A172 (cell line): Measurements from ENCODE around the gene LDHB. TPM values are rescaled to one million over a fixed set of nuclear protein-coding genes. Genes with fewer than 3 reads are reported as not detected.
"Not testable (repeated sequence)": the region's sequence is repeated elsewhere in the genome, so short reads cannot be mapped to it uniquely, and the experiment has no call there.

ENCODE experiments used
- DNase-seq: peaks from one replicate; pipeline ENCODE4 v3.0.0-alpha.2; 2015; ENCODE audit warnings: low spot score
- total RNA-seq: library from RNA; depleted of rRNA; stranded (reverse); fragments of >200 nt; shearing (Covaris generic); gene quantifications from 2 replicates; pipeline ENCODE4 v1.2.3, GENCODE V29; 2014

The LDHB gene
- total RNA-seq, 1 experiment from 2014 or later = 1,257 TPM

GRCh38 chr12:21661396-21662093 is 3.9 kb upstream of the LDHB start:
- not testable (repeated sequence) for DNase-seq

- DNase-seq = no peak
Measured at GRCh38 chr12:21659383-21659782, 1.7 kb upstream of the LDHB start.

- peak; percentile 25 for DNase-seq
Measured at GRCh38 chr12:21656905-21657325, 727 bp downstream of the LDHB start.

- no peak for DNase-seq
Measured at GRCh38 chr12:21655591-21655990, 2.1 kb downstream of the LDHB start.

GRCh38 chr12:21651821-21652220 is 5.8 kb downstream of the LDHB start:
- DNase-seq = no peak

- no peak for DNase-seq
Measured at GRCh38 chr12:21650997-21651396, 6.6 kb downstream of the LDHB start.

- no peak for DNase-seq
Measured at GRCh38 chr12:21649034-21649433, 8.6 kb downstream of the LDHB start.

- DNase-seq = no peak
Measured at GRCh38 chr12:21648378-21648777, 9.3 kb downstream of the LDHB start.

- no peak for DNase-seq
Measured at GRCh38 chr12:21647179-21647578, 10.5 kb downstream of the LDHB start.

- not testable (repeated sequence) for DNase-seq
Measured at GRCh38 chr12:21645041-21645500, 12.6 kb downstream of the LDHB start.

- DNase-seq = no peak
Measured at GRCh38 chr12:21644516-21644915, 13.1 kb downstream of the LDHB start.

GRCh38 chr12:21643758-21644157 is 13.9 kb downstream of the LDHB start:
- no peak for DNase-seq

GRCh38 chr12:21642707-21643389 is 14.8 kb downstream of the LDHB start:
- DNase-seq = no peak

- no peak for DNase-seq
Measured at GRCh38 chr12:21638054-21638891, 19.4 kb downstream of the LDHB start.

GRCh38 chr12:21634245-21634644 is 23.4 kb downstream of the LDHB start:
- no peak for DNase-seq

- no peak for DNase-seq
Measured at GRCh38 chr12:21631367-21631766, 26.3 kb downstream of the LDHB start.

- DNase-seq = no peak
Measured at GRCh38 chr12:21627924-21628323, 29.7 kb downstream of the LDHB start.

GRCh38 chr12:21618566-21618965 is 39.1 kb downstream of the LDHB start:
- DNase-seq = no peak

GRCh38 chr12:21617030-21617429 is 40.6 kb downstream of the LDHB start:
- DNase-seq = no peak

- DNase-seq = no peak
Measured at GRCh38 chr12:21615431-21615830, 42.2 kb downstream of the LDHB start.

GRCh38 chr12:21614506-21614905 is 43.1 kb downstream of the LDHB start:
- DNase-seq = no peak

GRCh38 chr12:21613931-21614330 is 43.7 kb downstream of the LDHB start:
- no peak for DNase-seq
